ENCODE data around the gene S1PR3.

DNA sequence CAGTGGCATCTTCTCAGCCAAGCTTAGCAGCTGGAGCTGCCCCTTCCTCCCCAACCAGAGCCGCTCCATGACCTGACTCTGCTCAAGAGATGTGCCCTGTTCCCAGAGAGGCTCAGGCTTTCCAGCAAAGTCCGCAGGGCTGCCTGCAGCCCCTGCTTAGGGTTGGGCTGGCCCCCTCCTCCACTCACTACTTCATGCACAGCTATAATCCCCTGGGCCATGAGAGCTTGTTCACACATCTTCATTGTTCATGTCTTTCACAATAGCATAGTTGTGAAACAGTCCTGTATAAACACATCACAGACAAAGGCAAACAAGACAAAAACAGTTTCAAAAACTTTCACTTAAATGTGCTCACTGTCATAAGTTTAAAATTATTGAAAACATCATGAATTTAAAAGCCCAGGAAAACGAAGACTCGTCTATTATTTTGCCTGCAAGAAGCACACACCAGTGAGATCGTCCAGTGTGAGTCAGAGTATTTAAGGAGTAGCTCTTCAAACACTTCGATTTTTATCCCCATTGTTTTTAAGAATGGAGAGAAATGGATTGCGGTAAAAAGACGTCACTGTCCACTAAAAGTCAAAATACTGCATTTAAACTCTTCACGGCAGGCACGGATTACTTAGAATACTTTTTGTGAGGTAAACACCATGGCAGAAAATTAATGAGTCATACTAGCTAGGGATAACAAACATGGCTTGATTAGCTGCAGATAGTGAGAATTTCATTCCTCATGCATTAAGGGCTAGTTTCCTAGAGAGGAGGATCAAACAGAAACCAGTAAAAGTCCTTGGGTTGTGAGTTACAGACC lies 40.7 kb upstream of the S1PR3 start:
- TF ChIP-seq, protein P1, sequence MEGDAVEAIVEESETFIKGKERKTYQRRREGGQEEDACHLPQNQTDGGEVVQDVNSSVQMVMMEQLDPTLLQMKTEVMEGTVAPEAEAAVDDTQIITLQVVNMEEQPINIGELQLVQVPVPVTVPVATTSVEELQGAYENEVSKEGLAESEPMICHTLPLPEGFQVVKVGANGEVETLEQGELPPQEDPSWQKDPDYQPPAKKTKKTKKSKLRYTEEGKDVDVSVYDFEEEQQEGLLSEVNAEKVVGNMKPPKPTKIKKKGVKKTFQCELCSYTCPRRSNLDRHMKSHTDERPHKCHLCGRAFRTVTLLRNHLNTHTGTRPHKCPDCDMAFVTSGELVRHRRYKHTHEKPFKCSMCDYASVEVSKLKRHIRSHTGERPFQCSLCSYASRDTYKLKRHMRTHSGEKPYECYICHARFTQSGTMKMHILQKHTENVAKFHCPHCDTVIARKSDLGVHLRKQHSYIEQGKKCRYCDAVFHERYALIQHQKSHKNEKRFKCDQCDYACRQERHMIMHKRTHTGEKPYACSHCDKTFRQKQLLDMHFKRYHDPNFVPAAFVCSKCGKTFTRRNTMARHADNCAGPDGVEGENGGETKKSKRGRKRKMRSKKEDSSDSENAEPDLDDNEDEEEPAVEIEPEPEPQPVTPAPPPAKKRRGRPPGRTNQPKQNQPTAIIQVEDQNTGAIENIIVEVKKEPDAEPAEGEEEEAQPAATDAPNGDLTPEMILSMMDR (IDR thresholded peaks at IDR 0.05; ENCODE audit: low read length), result no peak
- TF ChIP-seq EZH2phosphoT487 (IDR thresholded peaks at IDR 0.05; ENCODE audit: low read length), result no peak
- TF ChIP-seq EZH2 (optimal IDR thresholded peaks at IDR 0.05; ENCODE audit: low read depth, low read length), result no peak
